Activated B cell treated with CpG ODN at 0.5 μM for 24 hours (primary cell): ENCODE measurements around the gene GALNS. TPM values are rescaled to one million over a fixed set of nuclear protein-coding genes. Genes with fewer than 3 reads are reported as not detected.

Experiments
- ATAC-seq: fragments of 200-7000 bp; cut with Tn5 transposase; one replicate; pipeline ENCODE4 v1.10.0; 2021; ENCODE audit warnings: low read depth, mild to moderate bottlenecking, moderate library complexity
- CTCF ChIA-PET: fragments of 350-600 bp; sonication (Branson Sonifier 250); formaldehyde crosslinking; loops from one replicate; lab custom pipeline; 2021; ENCODE audit warnings: antibody characterized with exemption; lab: Charles Lee
- POLR2A ChIA-PET: fragments of 350-600 bp; sonication (Branson Sonifier 250); formaldehyde crosslinking; loops from one replicate; lab custom pipeline; 2021; ENCODE audit warnings: antibody characterized with exemption; lab: Charles Lee
- DNase-seq: peaks from one replicate; pipeline ENCODE4 v3.0.0; 2022
- H3K27ac Mint-ChIP-seq: one replicate; pipeline ENCODE4 v1.8.0; 2020; ENCODE audit warnings: mixed read lengths
- H3K27me3 Mint-ChIP-seq: one replicate; pipeline ENCODE4 v1.8.0; 2021; ENCODE audit warnings: mixed read lengths
- H3K36me3 Mint-ChIP-seq: one replicate; pipeline ENCODE4 v1.8.0; 2021; ENCODE audit warnings: low read depth, mixed read lengths
- H3K4me1 Mint-ChIP-seq: one replicate; pipeline ENCODE4 v1.8.0; 2021; ENCODE audit warnings: mixed read lengths
- H3K4me3 Mint-ChIP-seq: one replicate; pipeline ENCODE4 v1.8.0; 2020; ENCODE audit warnings: mild to moderate bottlenecking, mixed read lengths
- H3K9me3 Mint-ChIP-seq: one replicate; pipeline ENCODE4 v1.8.0; 2020; ENCODE audit warnings: mixed read lengths
- intact Hi-C: fragments of 100-400 bp; cut with micrococcal nuclease; formaldehyde crosslinking; loops from one replicate; pipeline ENCODE4 v1.15.1; 2024
- total RNA-seq: library from RNA; stranded (reverse); gene quantifications from 2 replicates; pipeline ENCODE4 v1.2.3, GENCODE V29; 2022
- TF ChIP-seq, protein P1 (sequence below): fragments of 200-600 bp; IDR thresholded peaks from one replicate; pipeline ENCODE4 v1.8.0; 2022; ENCODE audit warnings: antibody characterized with exemption, mild to moderate bottlenecking

GALNS gene
- total RNA-seq, 1 donor from 2014 or later = 48.3 TPM

DNA sequence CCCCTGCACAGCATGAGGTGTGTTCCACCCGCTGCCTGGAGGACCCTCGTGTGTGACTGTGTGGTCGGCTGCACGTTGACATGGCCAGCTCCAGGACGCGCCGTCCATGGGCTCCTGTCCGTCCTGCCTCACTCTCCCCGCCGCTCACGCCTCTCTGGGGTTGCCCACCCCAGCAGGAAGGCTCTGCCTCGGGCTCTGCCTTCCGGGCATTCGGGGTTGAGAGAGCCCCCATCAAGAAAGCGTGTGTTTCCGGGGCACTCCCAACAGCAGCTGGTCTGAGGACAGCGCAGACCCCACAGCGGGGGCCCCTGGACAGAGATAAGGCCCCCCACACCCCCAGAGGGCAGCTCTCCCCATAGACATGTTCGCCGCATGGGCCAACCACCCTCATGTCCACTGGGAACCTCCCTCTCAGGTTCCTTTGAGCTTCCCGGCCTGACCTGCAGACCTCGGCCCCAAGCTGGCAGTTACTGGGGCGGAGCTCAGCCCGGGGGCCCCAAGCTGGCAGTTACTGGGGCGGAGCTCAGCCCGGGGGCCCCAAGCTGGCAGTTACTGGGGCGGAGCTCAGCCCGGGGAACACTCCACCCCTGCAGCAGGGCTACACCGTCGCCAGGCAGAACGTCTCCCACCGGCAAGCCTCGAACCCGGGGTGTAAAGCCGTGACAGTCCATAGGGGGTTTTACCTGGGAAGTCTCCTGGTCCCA, 63.3 kb downstream of the GALNS start:
- CTCF ChIA-PET = interaction anchor here (0.9 to 1.7 kb wide), 2 partner anchors 50 to 56 kb away, joined by 3 to 10 read pairs; no protein-coding TSS in a partner anchor
- H3K9me3 Mint-ChIP-seq = no peaks in the 10 kb centered on the region
- peak; percentile 30 for ATAC-seq
- H3K27me3 Mint-ChIP-seq = no peaks in the 10 kb centered on the region
- peaks cover 52% of the 10 kb centered on the region for H3K4me1 Mint-ChIP-seq
- H3K27ac Mint-ChIP-seq = no peak overlapping the region
- POLR2A ChIA-PET = interaction anchor here (0.5 to 2.0 kb wide), 4 partner anchors 8 to 448 kb away, joined by 3 to 18 read pairs (median 6); partner anchors contain the start of genes APRT and CDT1
- no peak for DNase-seq
- no peak overlapping the region for H3K4me3 Mint-ChIP-seq
- intact Hi-C loops = no loop called here
- TF ChIP-seq, protein P1, sequence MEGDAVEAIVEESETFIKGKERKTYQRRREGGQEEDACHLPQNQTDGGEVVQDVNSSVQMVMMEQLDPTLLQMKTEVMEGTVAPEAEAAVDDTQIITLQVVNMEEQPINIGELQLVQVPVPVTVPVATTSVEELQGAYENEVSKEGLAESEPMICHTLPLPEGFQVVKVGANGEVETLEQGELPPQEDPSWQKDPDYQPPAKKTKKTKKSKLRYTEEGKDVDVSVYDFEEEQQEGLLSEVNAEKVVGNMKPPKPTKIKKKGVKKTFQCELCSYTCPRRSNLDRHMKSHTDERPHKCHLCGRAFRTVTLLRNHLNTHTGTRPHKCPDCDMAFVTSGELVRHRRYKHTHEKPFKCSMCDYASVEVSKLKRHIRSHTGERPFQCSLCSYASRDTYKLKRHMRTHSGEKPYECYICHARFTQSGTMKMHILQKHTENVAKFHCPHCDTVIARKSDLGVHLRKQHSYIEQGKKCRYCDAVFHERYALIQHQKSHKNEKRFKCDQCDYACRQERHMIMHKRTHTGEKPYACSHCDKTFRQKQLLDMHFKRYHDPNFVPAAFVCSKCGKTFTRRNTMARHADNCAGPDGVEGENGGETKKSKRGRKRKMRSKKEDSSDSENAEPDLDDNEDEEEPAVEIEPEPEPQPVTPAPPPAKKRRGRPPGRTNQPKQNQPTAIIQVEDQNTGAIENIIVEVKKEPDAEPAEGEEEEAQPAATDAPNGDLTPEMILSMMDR = no peak
- H3K36me3 Mint-ChIP-seq = no peaks in the 10 kb centered on the region

DNA sequence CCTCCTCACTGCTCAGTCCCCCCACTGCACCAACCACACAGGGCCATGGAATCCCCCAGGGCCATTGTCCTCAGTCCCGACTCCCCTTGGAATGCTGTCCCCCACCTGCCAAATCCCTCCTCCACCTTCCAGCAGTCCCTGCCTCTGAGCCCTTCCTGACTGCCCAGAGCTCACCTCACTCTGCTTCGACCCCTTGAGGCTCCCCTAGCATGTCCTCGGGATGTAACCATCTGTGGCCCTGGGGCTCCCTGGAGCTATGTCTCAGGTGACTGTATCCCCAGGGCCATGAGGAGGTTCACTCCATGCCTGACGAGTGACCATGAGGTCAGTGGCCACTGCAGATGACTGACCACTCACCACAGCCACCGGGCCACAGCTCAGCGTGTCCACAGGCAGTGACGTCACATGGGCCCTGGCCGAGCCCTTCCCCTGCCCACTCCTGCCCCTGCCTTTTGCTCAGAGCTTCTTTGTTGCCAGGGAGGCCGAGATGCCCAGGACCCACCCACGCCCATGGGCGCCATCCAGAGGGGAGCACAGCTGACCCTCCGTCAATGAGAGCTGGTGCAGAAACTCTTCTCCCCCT, 64.0 kb downstream of the GALNS start:
- ChIA-PET POLR2A (interaction anchor here (0.5 to 2.0 kb wide), 4 partner anchors 9 to 449 kb away, joined by 3 to 18 read pairs (median 6); partner anchors contain the start of gene APRT), CTCF (interaction anchor here (0.9 to 1.7 kb wide), 2 partner anchors 50 to 55 kb away, joined by 3 to 10 read pairs; no protein-coding TSS in a partner anchor)
- DNase-seq (no peak), ATAC-seq (no peak)
- no peaks in the 10 kb centered on the region for H3K27me3 Mint-ChIP-seq
- TF ChIP-seq, protein P1 = no peak
- H3K4me1 Mint-ChIP-seq = peaks cover 52% of the 10 kb centered on the region
- intact Hi-C loops = no loop called here
- no peaks in the 10 kb centered on the region for H3K36me3 Mint-ChIP-seq
- no peak overlapping the region for H3K4me3 Mint-ChIP-seq
- H3K9me3 Mint-ChIP-seq = no peaks in the 10 kb centered on the region
- H3K27ac Mint-ChIP-seq = no peak overlapping the region

DNA sequence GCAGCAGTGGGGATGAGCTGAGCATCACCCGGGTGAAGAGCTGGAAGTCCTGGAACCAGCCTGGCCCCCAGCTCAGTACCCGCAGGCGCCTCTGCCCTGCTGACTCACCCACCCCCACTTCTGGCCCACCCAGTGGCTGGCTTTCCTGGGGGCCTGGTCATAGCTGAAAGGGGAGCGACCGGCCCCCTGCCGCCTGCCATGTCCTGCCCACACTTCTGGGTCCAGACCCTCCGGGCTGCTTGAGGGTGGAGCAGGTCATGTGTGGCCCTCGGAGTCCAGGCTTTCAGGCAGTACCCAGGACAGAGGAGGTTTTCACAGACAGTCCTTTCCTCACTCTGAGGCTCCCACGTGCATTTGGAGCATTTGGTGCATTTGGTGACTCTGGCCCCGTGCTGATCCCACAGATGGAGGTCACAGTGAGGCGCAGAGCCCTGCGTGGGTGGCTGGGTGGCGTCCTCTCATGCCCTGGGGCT, 64.6 kb downstream of the GALNS start:
- ATAC-seq (no peak), DNase-seq (no peak)
- Mint-ChIP-seq H3K36me3 (no peaks in the 10 kb centered on the region), H3K4me1 (peaks cover 52% of the 10 kb centered on the region), H3K27ac (no peak overlapping the region), H3K27me3 (no peaks in the 10 kb centered on the region), H3K9me3 (no peaks in the 10 kb centered on the region), H3K4me3 (no peak overlapping the region)
- ChIA-PET POLR2A (interaction anchor here (0.9 to 1.4 kb wide), 2 partner anchors 9 to 55 kb away, joined by 3 read pairs; no protein-coding TSS in a partner anchor), CTCF (interaction anchor here (0.9 kb wide), 1 partner anchor 49 kb away, joined by 3 read pairs; no protein-coding TSS in a partner anchor)
- intact Hi-C loops = no loop called here
- TF ChIP-seq, protein P1 = no peak

DNA sequence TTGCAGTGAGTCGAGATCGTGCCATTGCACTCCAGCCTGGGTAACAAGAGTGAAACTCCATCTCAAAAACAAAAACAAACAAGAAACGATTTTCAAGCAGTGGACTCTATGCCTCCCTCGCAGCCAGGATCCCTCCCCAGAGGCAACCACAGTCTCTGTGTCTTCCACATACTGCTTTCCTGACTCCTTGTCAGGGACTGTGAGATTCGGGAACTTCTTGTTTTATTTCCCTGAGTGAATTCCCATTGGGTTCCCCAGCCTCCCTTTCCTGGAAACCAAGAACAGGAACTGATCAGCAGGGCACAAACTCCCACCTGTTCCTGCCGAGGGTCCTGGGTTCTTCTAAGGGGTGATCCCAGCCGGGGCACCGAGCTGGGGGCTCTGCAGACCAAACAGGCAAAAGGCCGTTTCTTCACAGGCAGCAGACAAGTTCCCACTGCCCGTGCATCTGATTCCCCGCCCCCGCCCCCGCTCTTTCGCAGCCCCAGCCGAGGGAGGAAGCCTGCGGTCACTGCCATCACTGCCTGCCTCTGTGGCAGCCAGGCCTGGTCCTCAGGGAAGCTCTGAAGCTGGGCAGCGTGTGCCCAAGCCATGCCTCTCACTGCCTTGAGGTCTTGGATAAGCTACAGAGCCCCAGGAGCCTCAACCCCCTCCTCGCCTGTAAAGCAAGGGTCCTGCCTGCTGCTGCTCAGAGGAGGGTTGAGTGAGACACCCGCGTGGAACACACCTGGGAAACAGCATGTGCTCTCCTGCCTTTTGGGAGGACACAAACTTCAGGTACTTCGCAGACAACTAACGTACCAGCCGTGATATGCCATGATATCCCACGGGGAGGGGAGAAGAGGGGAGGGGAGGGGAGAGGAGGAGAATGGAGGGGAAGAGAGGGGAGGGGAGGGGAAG, 66.2 kb downstream of the GALNS start:
- peak; percentile 34 for DNase-seq
- TF ChIP-seq, protein P1 = no peak
- Mint-ChIP-seq H3K36me3 (no peaks in the 10 kb centered on the region), H3K4me3 (peak overlapping the region; percentile 55), H3K9me3 (no peaks in the 10 kb centered on the region), H3K27ac (peak overlapping the region; percentile 79), H3K27me3 (no peaks in the 10 kb centered on the region), H3K4me1 (peaks cover 52% of the 10 kb centered on the region)
- intact Hi-C loops = loop anchor here (1.0 kb wide), 1 partner anchor 12 kb away; no protein-coding TSS in a partner anchor
- POLR2A ChIA-PET = no interaction called here
- ATAC-seq = peak; percentile 71
- CTCF ChIA-PET = no interaction called here
